ENCODE measurements around the gene LIN28B.

- TF ChIP-seq CTCF (IDR thresholded peaks at IDR 0.05), result no peak
- no peak for TF ChIP-seq POLR2A (IDR thresholded peaks at IDR 0.05)
Measured at GRCh38 chr6:105015482-105015881, 58.6 kb downstream of the LIN28B start.

Measured in adrenal gland (tissue), 5 donors.